Endothelial cell (in vitro differentiated cells): ENCODE measurements around the gene PXT1. TPM values are rescaled to one million over a fixed set of nuclear protein-coding genes. Genes with fewer than 3 reads are reported as not detected.

Experiments
- DNase-seq: peaks from one replicate; pipeline ENCODE4 v3.0.0; 2021; ENCODE audit warnings: low spot score
- H3K27ac Mint-ChIP-seq: one replicate; pipeline ENCODE4 v1.8.0; 2021; ENCODE audit warnings: mixed read lengths, inconsistent platforms; ENCODE audit not compliant: unreplicated experiment
- H3K27me3 Mint-ChIP-seq: one replicate; pipeline ENCODE4 v1.8.0; 2021; ENCODE audit warnings: mild to moderate bottlenecking, moderate library complexity, mixed read lengths, inconsistent platforms; ENCODE audit not compliant: unreplicated experiment
- H3K36me3 Mint-ChIP-seq: one replicate; pipeline ENCODE4 v1.8.0; 2021; ENCODE audit warnings: mild to moderate bottlenecking, low read depth, mixed read lengths, inconsistent platforms; ENCODE audit not compliant: unreplicated experiment
- H3K4me1 Mint-ChIP-seq: one replicate; pipeline ENCODE4 v1.8.0; 2021; ENCODE audit warnings: mild to moderate bottlenecking, mixed read lengths, inconsistent platforms; ENCODE audit not compliant: unreplicated experiment
- H3K4me3 Mint-ChIP-seq: one replicate; pipeline ENCODE4 v1.8.0; 2021; ENCODE audit warnings: mild to moderate bottlenecking, mixed read lengths, inconsistent platforms; ENCODE audit not compliant: unreplicated experiment
- H3K9me3 Mint-ChIP-seq: one replicate; pipeline ENCODE4 v1.8.0; 2021; ENCODE audit warnings: mixed read lengths, inconsistent platforms; ENCODE audit not compliant: unreplicated experiment
- CTCF ChIP-seq: fragments of 200-600 bp; sonication (generic); IDR thresholded peaks from one replicate; pipeline ENCODE4 v1.5.0; 2021; ENCODE audit warnings: antibody characterized with exemption; ENCODE audit not compliant: unreplicated experiment
- total RNA-seq: library from RNA; stranded (reverse); fragmentation: NEBNext Ultra II Directional; extraction: Animal tissue kit (Norgen Biotek cat#: 25700); gene quantifications from one replicate; pipeline ENCODE4 v1.2.1, GENCODE V29; 2021; ENCODE audit not compliant: unreplicated experiment

PXT1 gene
- total RNA-seq, 1 donor from 2014 or later = not detected

GRCh38 chr6:36381502-36382389 lies 60.9 kb downstream of the PXT1 start:
- peaks cover 4% of the 10 kb centered on the region for H3K4me1 Mint-ChIP-seq
- H3K9me3 Mint-ChIP-seq = no peaks in the 10 kb centered on the region
- no peaks in the 10 kb centered on the region for H3K36me3 Mint-ChIP-seq
- H3K27ac Mint-ChIP-seq = no peak overlapping the region
- peak overlapping the region; percentile 26 for H3K4me3 Mint-ChIP-seq
- peaks cover 10% of the 10 kb centered on the region for H3K27me3 Mint-ChIP-seq
- TF ChIP-seq CTCF = no peak
- no peak for DNase-seq

GRCh38 chr6:36380166-36380565 lies 62.5 kb downstream of the PXT1 start:
- Mint-ChIP-seq H3K27ac (no peak overlapping the region), H3K4me1 (no peaks in the 10 kb centered on the region), H3K27me3 (peaks cover 8% of the 10 kb centered on the region), H3K9me3 (no peaks in the 10 kb centered on the region), H3K36me3 (no peaks in the 10 kb centered on the region), H3K4me3 (no peak overlapping the region)
- TF ChIP-seq CTCF = no peak
- DNase-seq = no peak

DNA sequence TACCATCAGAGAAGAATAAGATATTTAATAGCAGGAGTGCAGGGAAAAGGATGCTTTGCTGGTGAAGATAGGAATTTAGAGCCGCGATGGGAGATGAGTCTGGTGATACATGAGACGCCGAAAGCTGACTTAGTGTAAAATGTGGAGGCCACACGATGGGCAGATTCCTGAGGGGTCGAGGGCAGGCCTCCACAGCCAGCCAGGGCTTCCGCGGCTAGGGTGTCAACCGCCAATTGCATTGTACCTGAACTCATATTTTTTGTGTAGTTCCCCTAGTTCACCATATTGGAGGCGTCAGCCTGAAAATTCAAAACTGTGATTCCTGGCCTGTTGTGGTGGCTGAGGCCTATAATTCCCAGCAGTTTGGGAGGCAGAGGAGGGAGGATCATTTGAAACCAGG lies 63.7 kb downstream of the PXT1 start:
- Mint-ChIP-seq H3K4me3 (no peak overlapping the region), H3K9me3 (no peaks in the 10 kb centered on the region), H3K36me3 (no peaks in the 10 kb centered on the region), H3K4me1 (no peaks in the 10 kb centered on the region), H3K27ac (no peak overlapping the region), H3K27me3 (peaks cover 8% of the 10 kb centered on the region)
- no peak for TF ChIP-seq CTCF
- DNase-seq = no peak

GRCh38 chr6:36378243-36378920 lies 64.3 kb downstream of the PXT1 start:
- no peak for DNase-seq
- H3K4me3 Mint-ChIP-seq = no peak overlapping the region
- no peaks in the 10 kb centered on the region for H3K4me1 Mint-ChIP-seq
- TF ChIP-seq CTCF = no peak
- no peaks in the 10 kb centered on the region for H3K36me3 Mint-ChIP-seq
- peaks cover 8% of the 10 kb centered on the region for H3K27me3 Mint-ChIP-seq
- H3K27ac Mint-ChIP-seq = no peak overlapping the region
- H3K9me3 Mint-ChIP-seq = no peaks in the 10 kb centered on the region

DNA sequence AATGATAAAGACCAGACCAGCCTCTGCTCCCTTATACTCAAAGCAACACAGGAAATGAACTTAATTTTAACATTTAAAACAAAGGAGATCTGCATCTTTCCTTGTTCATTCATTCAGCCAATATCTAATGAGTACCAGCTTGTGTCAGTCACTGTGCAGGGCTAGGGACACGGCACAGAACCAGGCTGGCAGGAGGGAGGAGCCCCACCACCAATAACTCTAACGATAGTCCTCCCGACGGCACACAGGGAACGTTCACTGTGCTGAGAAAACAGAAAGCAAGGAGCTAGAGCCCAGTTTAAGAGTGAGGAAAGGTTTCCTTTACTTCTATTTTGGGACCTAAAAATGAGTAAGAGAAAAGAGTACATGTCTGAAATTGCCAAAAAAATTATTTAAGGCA lies 65.1 kb downstream of the PXT1 start:
- Mint-ChIP-seq H3K4me3 (no peak overlapping the region), H3K4me1 (no peaks in the 10 kb centered on the region), H3K36me3 (no peaks in the 10 kb centered on the region), H3K27ac (no peak overlapping the region), H3K9me3 (no peaks in the 10 kb centered on the region), H3K27me3 (peaks cover 10% of the 10 kb centered on the region)
- DNase-seq = no peak
- no peak for TF ChIP-seq CTCF
